NT2/D1 (cell line): Measurements from ENCODE around the gene CLTC.
"Not testable (repeated sequence)": the region's sequence is repeated elsewhere in the genome, so short reads cannot be mapped to it uniquely, and the experiment has no call there.

ENCODE experiments used
- DNase-seq: peaks from one replicate; pipeline ENCODE4 v3.0.0-alpha.2; 2011; ENCODE audit warnings: low read depth, low spot score
- H3K27me3 ChIP-seq: 2 replicates; pipeline ENCODE4 v1.6.0; 2011; ENCODE audit warnings: mild to moderate bottlenecking; ENCODE audit not compliant: insufficient read length, insufficient read depth
- H3K36me3 ChIP-seq: 2 replicates; pipeline ENCODE4 v1.6.1; 2011; ENCODE audit warnings: mild to moderate bottlenecking, low read length, mixed read lengths; ENCODE audit not compliant: insufficient read depth, insufficient read length
- H3K4me1 ChIP-seq: 2 replicates; pipeline ENCODE4 v1.5.1; 2011; ENCODE audit not compliant: insufficient read depth, insufficient read length
- H3K4me3 ChIP-seq: 2 replicates; pipeline ENCODE4 v1.5.1; 2011; ENCODE audit warnings: low read depth; ENCODE audit not compliant: insufficient read length
- H3K9ac ChIP-seq: 2 replicates; pipeline ENCODE4 v1.6.0; 2011; ENCODE audit warnings: low read depth; ENCODE audit not compliant: insufficient read length
- H3K9me3 ChIP-seq: 2 replicates; pipeline ENCODE4 v1.5.1; 2011; ENCODE audit warnings: mild to moderate bottlenecking, low read length; ENCODE audit not compliant: insufficient read depth
- SUZ12 ChIP-seq: IDR thresholded peaks from 2 replicates; pipeline ENCODE4 v1.6.1; 2011; ENCODE audit not compliant: insufficient read length, insufficient read depth; ENCODE audit errors: extremely low read depth
- YY1 ChIP-seq: IDR thresholded peaks from 2 replicates; pipeline ENCODE4 v1.6.1; 2011; ENCODE audit not compliant: insufficient read length, insufficient read depth
- ZNF274 ChIP-seq: IDR thresholded peaks from 2 replicates; pipeline ENCODE4 v1.6.1; 2011; ENCODE audit warnings: mild to moderate bottlenecking, low read depth, low read length

The CLTC gene

GRCh38 chr17:59647288-59647687 lies 27.6 kb downstream of the CLTC start:
- Histone ChIP-seq H3K4me1 (no peaks in the 10 kb centered on the region), H3K4me3 (no peak overlapping the region), H3K9me3 (peaks cover 9% of the 10 kb centered on the region), H3K9ac (no peak overlapping the region), H3K27me3 (no peaks in the 10 kb centered on the region), H3K36me3 (peaks cover 88% of the 10 kb centered on the region)
- DNase-seq = no peak
- no peak for TF ChIP-seq ZNF274

GRCh38 chr17:59649886-59650285 lies 30.2 kb downstream of the CLTC start:
- peaks cover 92% of the 10 kb centered on the region for H3K36me3 ChIP-seq

GRCh38 chr17:59650642-59651041 lies 30.9 kb downstream of the CLTC start:
- Histone ChIP-seq H3K9ac (no peak overlapping the region), H3K36me3 (peaks cover 92% of the 10 kb centered on the region), H3K4me1 (no peaks in the 10 kb centered on the region), H3K4me3 (no peak overlapping the region), H3K9me3 (peaks cover 12% of the 10 kb centered on the region), H3K27me3 (no peaks in the 10 kb centered on the region)
- no peak for DNase-seq
- TF ChIP-seq ZNF274 (no peak), SUZ12 (no peak), YY1 (no peak)

More at GRCh38 chr17:59649886-59650285, 30.2 kb downstream of the CLTC start:
- TF ChIP-seq SUZ12 (no peak), YY1 (no peak), ZNF274 (no peak)
- Histone ChIP-seq H3K27me3 (no peaks in the 10 kb centered on the region), H3K9me3 (peaks cover 12% of the 10 kb centered on the region), H3K4me3 (no peak overlapping the region), H3K4me1 (no peaks in the 10 kb centered on the region), H3K9ac (no peak overlapping the region)
- DNase-seq = no peak

GRCh38 chr17:59651346-59651745 lies 31.7 kb downstream of the CLTC start:
- no peak for DNase-seq
- Histone ChIP-seq H3K4me1 (no peaks in the 10 kb centered on the region), H3K36me3 (peaks cover 92% of the 10 kb centered on the region), H3K9me3 (peaks cover 12% of the 10 kb centered on the region), H3K4me3 (no peak overlapping the region), H3K9ac (no peak overlapping the region), H3K27me3 (no peaks in the 10 kb centered on the region)
- no peak for TF ChIP-seq SUZ12
- no peak for TF ChIP-seq ZNF274
- no peak for TF ChIP-seq YY1

- H3K36me3 ChIP-seq = peaks cover 93% of the 10 kb centered on the region
- no peak overlapping the region for H3K9ac ChIP-seq
- no peak for DNase-seq
- H3K9me3 ChIP-seq = peaks cover 12% of the 10 kb centered on the region
- no peak overlapping the region for H3K4me3 ChIP-seq
- no peaks in the 10 kb centered on the region for H3K27me3 ChIP-seq
- TF ChIP-seq YY1 (no peak), SUZ12 (no peak), ZNF274 (no peak)
- no peaks in the 10 kb centered on the region for H3K4me1 ChIP-seq
Measured at GRCh38 chr17:59652119-59652518, 32.4 kb downstream of the CLTC start.

- not testable (repeated sequence) for H3K9me3 ChIP-seq, DNase-seq, H3K4me1 ChIP-seq, H3K9ac ChIP-seq, H3K27me3 ChIP-seq, H3K4me3 ChIP-seq
- H3K36me3 ChIP-seq = peaks cover 94% of the 10 kb centered on the region
Measured at GRCh38 chr17:59656624-59657023, 36.9 kb downstream of the CLTC start.

- Histone ChIP-seq H3K4me1 (no peaks in the 10 kb centered on the region), H3K36me3 (peaks cover 96% of the 10 kb centered on the region), H3K9ac (no peak overlapping the region), H3K4me3 (no peak overlapping the region), H3K27me3 (no peaks in the 10 kb centered on the region), H3K9me3 (no peaks in the 10 kb centered on the region)
- DNase-seq = no peak
- TF ChIP-seq SUZ12 (no peak), YY1 (no peak), ZNF274 (no peak)
Measured at GRCh38 chr17:59666235-59666634, 46.5 kb downstream of the CLTC start.

GRCh38 chr17:59668816-59669215 lies 49.1 kb downstream of the CLTC start:
- DNase-seq = no peak

More at GRCh38 chr17:59668816-59669215, 49.1 kb downstream of the CLTC start:
- Histone ChIP-seq H3K4me3 (no peak overlapping the region), H3K27me3 (no peaks in the 10 kb centered on the region), H3K9me3 (no peaks in the 10 kb centered on the region), H3K9ac (no peak overlapping the region), H3K4me1 (no peaks in the 10 kb centered on the region), H3K36me3 (peaks cover 97% of the 10 kb centered on the region)
- TF ChIP-seq SUZ12 (no peak), ZNF274 (no peak), YY1 (no peak)
